Activated T-cell treated with anti-CD3 and anti-CD28 coated beads, Interleukin-2, amount 50 U/mL, for 4 hours (primary cell): Measurements from ENCODE around the gene LRRC75A. TPM values are rescaled to one million over a fixed set of nuclear protein-coding genes. Genes with fewer than 3 reads are reported as not detected.

Experiments used
- ATAC-seq, 2 donors: fragments of 200-7000 bp; cut with Tn5 transposase; one replicate each; pipeline ENCODE4 v1.10.0; 2021
- DNase-seq: peaks from one replicate; pipeline ENCODE4 v3.0.0-alpha.2; 2020
- H3K27me3 Mint-ChIP-seq: one replicate; pipeline ENCODE4 v1.8.0; 2021; ENCODE audit warnings: low read depth, mixed read lengths
- H3K36me3 Mint-ChIP-seq: one replicate; pipeline ENCODE4 v1.8.0; 2022; ENCODE audit warnings: mixed read lengths; ENCODE audit not compliant: insufficient read depth
- H3K4me1 Mint-ChIP-seq: one replicate; pipeline ENCODE4 v1.8.0; 2021; ENCODE audit warnings: low read depth, mixed read lengths
- H3K4me3 Mint-ChIP-seq: one replicate; pipeline ENCODE4 v1.8.0; 2021; ENCODE audit warnings: mild to moderate bottlenecking, moderate library complexity, mixed read lengths
- H3K9me3 Mint-ChIP-seq: one replicate; pipeline ENCODE4 v1.8.0; 2021; ENCODE audit warnings: mixed read lengths
- total RNA-seq, 3 donors: library from RNA; stranded (reverse); gene quantifications; one replicate each; pipeline ENCODE4 v1.2.1, GENCODE V29; 2021

The LRRC75A gene
- total RNA-seq, 3 donors from 2014 or later, result 0.84 to 0.96 (median 0.87) TPM

GRCh38 chr17:16430650-16431049, 61.3 kb downstream of the LRRC75A start:
- no peaks in the 10 kb centered on the region for H3K4me1 Mint-ChIP-seq
- ATAC-seq (no peak), DNase-seq (no peak)
- H3K36me3 Mint-ChIP-seq, result peaks cover 9% of the 10 kb centered on the region
- no peaks in the 10 kb centered on the region for H3K9me3 Mint-ChIP-seq
- no peak overlapping the region for H3K4me3 Mint-ChIP-seq
- no peaks in the 10 kb centered on the region for H3K27me3 Mint-ChIP-seq

DNA sequence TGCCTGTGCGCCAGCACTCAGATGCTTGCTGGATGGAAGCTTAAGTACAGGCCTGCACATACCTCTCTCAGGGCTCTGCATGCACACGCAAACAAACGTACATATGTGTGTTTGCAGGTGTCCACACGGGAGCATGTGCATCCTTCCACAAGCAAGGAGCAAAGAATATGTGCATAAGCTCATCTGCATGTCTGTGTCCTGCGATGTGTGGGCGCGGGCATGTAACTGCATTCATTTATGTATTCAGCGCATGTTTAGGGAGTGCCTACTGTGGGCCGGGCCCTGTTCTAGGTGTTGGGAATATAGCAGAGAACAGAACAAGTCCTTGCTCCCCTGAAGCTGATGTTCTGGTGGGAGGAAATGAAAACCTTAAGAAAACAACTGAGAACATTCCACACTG, 62.9 kb downstream of the LRRC75A start:
- Mint-ChIP-seq H3K36me3 (peaks cover 9% of the 10 kb centered on the region), H3K27me3 (no peaks in the 10 kb centered on the region), H3K4me1 (no peaks in the 10 kb centered on the region), H3K9me3 (no peaks in the 10 kb centered on the region), H3K4me3 (no peak overlapping the region)
- DNase-seq (no peak), ATAC-seq (no peak)

- no peaks in the 10 kb centered on the region for H3K4me1 Mint-ChIP-seq
- no peak overlapping the region for H3K4me3 Mint-ChIP-seq
- DNase-seq, result peak; percentile 50
- H3K27me3 Mint-ChIP-seq, result no peaks in the 10 kb centered on the region
- no peaks in the 10 kb centered on the region for H3K9me3 Mint-ChIP-seq
- ATAC-seq, result peak; percentile 81 to 90
- peaks cover 9% of the 10 kb centered on the region for H3K36me3 Mint-ChIP-seq
These were observed 63.7 kb downstream of the LRRC75A start for GRCh38 chr17:16428098-16428882.

DNA sequence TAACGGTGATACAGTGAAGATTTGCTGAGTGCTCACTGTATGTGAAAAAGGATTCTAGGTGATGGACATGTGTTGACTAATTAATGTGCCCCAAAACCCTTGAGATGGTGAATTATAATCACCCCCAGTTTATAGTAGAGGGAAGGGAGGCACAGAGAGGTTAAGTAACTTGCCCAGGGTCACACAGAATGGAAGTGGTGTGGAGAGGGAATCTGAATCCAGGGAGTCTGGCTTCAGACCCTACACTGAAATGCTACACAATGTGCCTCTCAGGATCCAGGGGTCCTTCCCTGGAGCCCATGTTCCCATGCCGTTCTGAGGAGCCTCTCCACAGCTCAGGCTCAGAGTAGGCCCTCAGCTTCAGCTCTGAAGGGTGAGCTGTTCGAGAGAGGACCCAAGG, 65.0 kb downstream of the LRRC75A start:
- Mint-ChIP-seq H3K27me3 (no peaks in the 10 kb centered on the region), H3K4me3 (no peak overlapping the region), H3K4me1 (peaks cover 2% of the 10 kb centered on the region), H3K36me3 (peaks cover 14% of the 10 kb centered on the region), H3K9me3 (no peaks in the 10 kb centered on the region)
- DNase-seq (no peak), ATAC-seq (no peak)

DNA sequence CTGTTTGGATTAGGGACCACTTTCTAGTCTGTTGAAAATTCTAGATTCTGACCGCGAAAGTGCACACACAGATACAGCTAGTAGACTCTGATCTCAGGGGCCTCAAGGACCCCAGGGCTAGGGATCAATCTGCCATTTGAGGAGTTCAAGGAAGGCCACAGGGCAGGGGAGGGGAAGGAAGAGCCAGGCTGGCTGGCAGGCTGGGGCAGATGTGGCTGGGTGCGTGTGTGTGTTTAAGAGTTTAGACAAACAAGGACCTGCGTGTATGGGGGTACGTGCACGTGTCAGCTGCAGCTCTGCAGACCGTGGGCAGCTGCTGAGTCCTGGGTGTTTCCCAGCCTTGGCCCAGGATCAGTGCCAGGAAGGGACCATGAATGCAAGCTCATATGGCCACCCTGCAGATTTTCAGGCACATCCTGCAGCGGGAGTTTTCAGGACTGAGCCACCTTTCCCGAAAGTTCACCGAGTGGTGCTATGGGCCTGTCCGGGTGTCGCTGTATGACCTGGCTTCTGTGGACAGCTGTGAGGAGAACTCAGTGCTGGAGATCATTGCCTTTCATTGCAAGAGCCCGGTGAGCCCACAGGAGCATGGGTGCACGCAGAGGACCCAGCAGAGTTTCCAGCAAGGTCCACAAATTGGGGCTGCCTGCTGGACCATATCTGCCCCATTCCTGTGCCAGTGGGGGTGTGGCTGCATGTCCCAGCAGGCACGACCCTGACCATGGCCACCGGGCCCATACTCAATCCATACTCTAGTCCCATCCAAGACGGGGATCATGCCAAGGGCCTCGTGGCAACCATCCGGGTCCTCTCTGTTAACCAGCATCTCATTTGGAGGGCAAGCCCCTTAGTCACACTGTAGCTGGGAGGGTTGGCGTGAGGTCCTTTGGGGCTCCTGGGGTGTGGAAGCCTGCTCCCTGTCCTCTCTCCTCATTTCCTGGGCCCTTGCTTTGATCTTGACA, 66.0 kb downstream of the LRRC75A start:
- Mint-ChIP-seq H3K9me3 (no peaks in the 10 kb centered on the region), H3K4me1 (peaks cover 4% of the 10 kb centered on the region), H3K27me3 (no peaks in the 10 kb centered on the region), H3K36me3 (peaks cover 12% of the 10 kb centered on the region), H3K4me3 (no peak overlapping the region)
- ATAC-seq (no peak), DNase-seq (no peak)

DNA sequence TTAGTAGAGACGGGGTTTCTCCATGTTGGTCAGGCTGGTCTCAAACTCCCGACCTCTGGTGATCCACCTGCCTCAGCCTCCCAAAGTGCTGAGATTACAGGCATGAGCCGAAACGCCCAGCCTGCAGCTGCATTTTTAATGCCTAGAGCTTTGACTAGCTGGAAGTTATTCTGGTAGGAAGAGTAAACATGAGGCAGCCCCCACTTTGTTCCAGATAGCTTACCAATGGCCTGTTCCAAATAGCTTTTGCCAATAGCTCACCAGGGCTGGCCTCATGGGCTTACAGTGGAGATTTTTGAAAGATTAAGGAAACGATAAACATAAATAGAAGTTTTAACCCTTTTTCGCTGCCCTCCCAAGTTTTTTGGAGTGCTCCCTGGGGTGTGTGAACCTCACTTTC, 66.8 kb downstream of the LRRC75A start:
- no peak for DNase-seq
- ATAC-seq, result no peak
- Mint-ChIP-seq H3K4me1 (peaks cover 12% of the 10 kb centered on the region), H3K4me3 (no peak overlapping the region), H3K36me3 (peaks cover 11% of the 10 kb centered on the region), H3K27me3 (no peaks in the 10 kb centered on the region), H3K9me3 (no peaks in the 10 kb centered on the region)

- Mint-ChIP-seq H3K36me3 (peaks cover 15% of the 10 kb centered on the region), H3K4me1 (peaks cover 30% of the 10 kb centered on the region), H3K27me3 (no peaks in the 10 kb centered on the region), H3K4me3 (no peak overlapping the region), H3K9me3 (no peaks in the 10 kb centered on the region)
- ATAC-seq (no peak), DNase-seq (no peak)
These were observed 68.6 kb downstream of the LRRC75A start for GRCh38 chr17:16423226-16423872.

- no peak overlapping the region for H3K4me3 Mint-ChIP-seq
- no peak for ATAC-seq
- no peaks in the 10 kb centered on the region for H3K9me3 Mint-ChIP-seq
- DNase-seq, result no peak
- no peaks in the 10 kb centered on the region for H3K27me3 Mint-ChIP-seq
- H3K36me3 Mint-ChIP-seq, result peaks cover 18% of the 10 kb centered on the region
- H3K4me1 Mint-ChIP-seq, result peaks cover 38% of the 10 kb centered on the region
These were observed 69.6 kb downstream of the LRRC75A start for GRCh38 chr17:16422416-16422815.

GRCh38 chr17:16419929-16420271, 72.1 kb downstream of the LRRC75A start:
- H3K4me3 Mint-ChIP-seq, result peak overlapping the region; percentile 65
- H3K9me3 Mint-ChIP-seq, result no peaks in the 10 kb centered on the region
- peak; percentile 12 to 23 for ATAC-seq
- H3K4me1 Mint-ChIP-seq, result peaks cover 54% of the 10 kb centered on the region
- peak; percentile 33 for DNase-seq
- H3K27me3 Mint-ChIP-seq, result no peaks in the 10 kb centered on the region
- peaks cover 16% of the 10 kb centered on the region for H3K36me3 Mint-ChIP-seq

DNA sequence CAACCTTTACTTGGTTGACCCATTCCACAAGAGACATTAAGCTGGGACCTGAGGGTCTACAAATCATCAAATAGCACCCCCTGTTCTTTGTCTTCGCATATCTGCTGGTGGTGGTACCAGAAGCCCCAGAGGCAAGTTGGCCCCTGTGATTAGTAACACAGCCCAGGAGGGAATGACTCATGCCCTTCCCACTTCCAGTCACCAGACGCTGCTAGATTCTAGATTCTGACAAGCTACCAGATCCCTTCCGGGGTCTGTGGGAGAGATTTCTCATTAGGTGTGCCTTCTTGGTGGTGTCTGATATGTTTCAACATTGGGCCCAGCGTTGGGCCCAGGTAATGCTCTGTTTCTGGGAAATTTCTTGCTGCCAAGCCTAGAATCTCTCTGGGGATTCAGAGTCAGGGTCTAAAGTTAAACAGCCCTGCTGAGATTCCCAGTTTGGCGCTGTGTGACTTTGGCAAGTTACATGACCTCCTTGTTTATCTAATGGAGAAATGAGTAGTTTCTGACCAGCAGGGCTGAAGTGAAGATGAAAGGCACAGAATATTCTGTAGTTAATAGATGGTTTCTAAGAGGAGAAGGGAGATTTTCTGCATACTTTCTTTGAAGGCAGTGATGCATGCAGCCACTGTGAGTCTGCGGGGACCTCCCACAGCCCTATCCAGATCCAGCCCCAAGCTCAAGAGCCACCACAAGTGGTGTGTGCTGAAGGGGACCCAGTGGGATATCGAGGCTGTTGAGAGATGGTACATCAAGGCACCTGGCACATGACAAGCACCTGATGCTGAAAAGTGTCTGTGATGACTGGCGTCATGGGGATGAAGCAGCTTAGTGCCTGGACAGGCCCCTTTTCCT, 72.7 kb downstream of the LRRC75A start:
- Mint-ChIP-seq H3K4me1 (peaks cover 58% of the 10 kb centered on the region), H3K36me3 (peaks cover 16% of the 10 kb centered on the region), H3K9me3 (no peaks in the 10 kb centered on the region), H3K27me3 (no peaks in the 10 kb centered on the region), H3K4me3 (peak overlapping the region; percentile 65)
- peak; percentile 66 to 68 for ATAC-seq
- peak; percentile 54 for DNase-seq

GRCh38 chr17:16418685-16419068, 73.3 kb downstream of the LRRC75A start:
- peaks cover 58% of the 10 kb centered on the region for H3K4me1 Mint-ChIP-seq
- no peak for DNase-seq
- no peaks in the 10 kb centered on the region for H3K9me3 Mint-ChIP-seq
- peaks cover 16% of the 10 kb centered on the region for H3K36me3 Mint-ChIP-seq
- ATAC-seq, result peak; percentile 11 to 12
- peak overlapping the region; percentile 65 for H3K4me3 Mint-ChIP-seq
- no peaks in the 10 kb centered on the region for H3K27me3 Mint-ChIP-seq

DNA sequence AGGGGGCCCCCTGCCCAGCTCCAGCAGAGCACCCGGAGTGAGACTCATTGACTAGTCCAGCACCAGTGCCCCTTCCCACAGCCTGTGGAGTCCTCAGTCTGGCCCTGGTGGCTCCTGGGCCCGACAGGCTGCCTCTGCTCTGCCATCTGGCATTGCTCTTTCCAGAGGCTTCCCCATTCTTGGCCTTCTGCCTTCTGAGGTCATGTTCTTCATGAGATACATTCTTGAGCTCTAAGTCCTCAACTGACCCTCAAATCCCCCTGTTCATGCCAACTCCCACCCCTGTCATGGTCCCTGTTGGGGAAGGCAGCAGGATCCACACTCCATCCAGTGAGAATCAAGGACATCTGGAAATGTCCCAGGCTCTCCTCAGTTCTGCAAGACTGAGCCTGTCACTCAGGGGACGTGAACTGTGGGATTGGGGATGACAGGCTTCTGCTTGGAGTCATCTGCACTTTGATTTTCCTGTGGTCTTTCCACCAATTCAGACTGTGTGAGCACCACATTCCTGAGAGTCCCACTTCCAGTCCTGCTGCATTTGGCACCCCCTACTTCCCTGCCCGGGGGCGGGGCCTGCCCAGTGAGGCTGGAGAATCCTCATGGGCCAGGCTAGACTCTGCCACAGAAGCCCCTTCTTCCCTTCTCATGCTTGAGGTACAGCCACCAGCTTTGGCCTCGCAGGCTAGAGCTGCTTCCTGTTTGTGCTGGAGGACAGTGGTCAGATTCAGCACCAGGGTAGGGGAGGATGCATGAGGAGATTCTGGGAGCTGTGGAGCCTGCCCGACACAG, 73.9 kb downstream of the LRRC75A start:
- Mint-ChIP-seq H3K27me3 (no peaks in the 10 kb centered on the region), H3K36me3 (peaks cover 16% of the 10 kb centered on the region), H3K4me3 (peak overlapping the region; percentile 65), H3K9me3 (no peaks in the 10 kb centered on the region), H3K4me1 (peaks cover 58% of the 10 kb centered on the region)
- ATAC-seq, result no peak
- DNase-seq, result no peak

DNA sequence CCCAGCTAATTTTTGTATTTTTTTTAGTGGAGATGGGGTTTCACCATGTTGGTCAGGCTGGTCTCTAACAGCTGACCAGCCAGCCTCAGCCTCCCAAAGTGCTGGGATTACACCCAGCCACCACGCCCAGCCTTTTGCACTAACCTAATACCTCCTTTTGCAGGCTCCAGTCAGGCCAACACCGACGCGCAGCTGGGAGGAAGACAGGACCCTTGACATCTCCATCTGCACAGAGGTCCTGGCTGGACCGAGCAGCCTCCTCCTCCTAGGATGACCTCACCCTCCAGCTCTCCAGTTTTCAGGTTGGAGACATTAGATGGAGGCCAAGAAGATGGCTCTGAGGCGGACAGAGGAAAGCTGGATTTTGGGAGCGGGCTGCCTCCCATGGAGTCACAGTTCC, 74.6 kb downstream of the LRRC75A start:
- H3K4me3 Mint-ChIP-seq, result peak overlapping the region; percentile 99
- ATAC-seq (no peak), DNase-seq (no peak)
- no peaks in the 10 kb centered on the region for H3K9me3 Mint-ChIP-seq
- peaks cover 56% of the 10 kb centered on the region for H3K4me1 Mint-ChIP-seq
- peaks cover 12% of the 10 kb centered on the region for H3K36me3 Mint-ChIP-seq
- H3K27me3 Mint-ChIP-seq, result no peaks in the 10 kb centered on the region
